OCI-LY3 (cell line): ENCODE data around the gene KIRREL1.

Source experiments
- EZH2phosphoT487 ChIP-seq: fragments of 200-600 bp; shearing (Covaris generic); IDR thresholded peaks from 2 replicates; pipeline ENCODE4 v1.6.1; 2018; ENCODE audit warnings: antibody characterized with exemption, mixed run types, low read depth
- TF ChIP-seq, protein P1 (sequence below): fragments of 200-600, 300-600 bp; sonication (generic); IDR thresholded peaks from 2 replicates; pipeline ENCODE4 v1.5.1; 2014; ENCODE audit warnings: antibody characterized with exemption, low read length, low read depth

- no peak for TF ChIP-seq EZH2phosphoT487
- TF ChIP-seq, protein P1, sequence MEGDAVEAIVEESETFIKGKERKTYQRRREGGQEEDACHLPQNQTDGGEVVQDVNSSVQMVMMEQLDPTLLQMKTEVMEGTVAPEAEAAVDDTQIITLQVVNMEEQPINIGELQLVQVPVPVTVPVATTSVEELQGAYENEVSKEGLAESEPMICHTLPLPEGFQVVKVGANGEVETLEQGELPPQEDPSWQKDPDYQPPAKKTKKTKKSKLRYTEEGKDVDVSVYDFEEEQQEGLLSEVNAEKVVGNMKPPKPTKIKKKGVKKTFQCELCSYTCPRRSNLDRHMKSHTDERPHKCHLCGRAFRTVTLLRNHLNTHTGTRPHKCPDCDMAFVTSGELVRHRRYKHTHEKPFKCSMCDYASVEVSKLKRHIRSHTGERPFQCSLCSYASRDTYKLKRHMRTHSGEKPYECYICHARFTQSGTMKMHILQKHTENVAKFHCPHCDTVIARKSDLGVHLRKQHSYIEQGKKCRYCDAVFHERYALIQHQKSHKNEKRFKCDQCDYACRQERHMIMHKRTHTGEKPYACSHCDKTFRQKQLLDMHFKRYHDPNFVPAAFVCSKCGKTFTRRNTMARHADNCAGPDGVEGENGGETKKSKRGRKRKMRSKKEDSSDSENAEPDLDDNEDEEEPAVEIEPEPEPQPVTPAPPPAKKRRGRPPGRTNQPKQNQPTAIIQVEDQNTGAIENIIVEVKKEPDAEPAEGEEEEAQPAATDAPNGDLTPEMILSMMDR = no peak
These were observed 107.1 kb downstream of the KIRREL1 start for GRCh38 chr1:158100498-158100897.
